ENCODE results near the gene SH3PXD2B. TPM values are rescaled to one million over a fixed set of nuclear protein-coding genes. Genes with fewer than 3 reads are reported as not detected.

SH3PXD2B gene
- total RNA-seq, 1 experiment from 2014 or later = 27.5 TPM

DNA sequence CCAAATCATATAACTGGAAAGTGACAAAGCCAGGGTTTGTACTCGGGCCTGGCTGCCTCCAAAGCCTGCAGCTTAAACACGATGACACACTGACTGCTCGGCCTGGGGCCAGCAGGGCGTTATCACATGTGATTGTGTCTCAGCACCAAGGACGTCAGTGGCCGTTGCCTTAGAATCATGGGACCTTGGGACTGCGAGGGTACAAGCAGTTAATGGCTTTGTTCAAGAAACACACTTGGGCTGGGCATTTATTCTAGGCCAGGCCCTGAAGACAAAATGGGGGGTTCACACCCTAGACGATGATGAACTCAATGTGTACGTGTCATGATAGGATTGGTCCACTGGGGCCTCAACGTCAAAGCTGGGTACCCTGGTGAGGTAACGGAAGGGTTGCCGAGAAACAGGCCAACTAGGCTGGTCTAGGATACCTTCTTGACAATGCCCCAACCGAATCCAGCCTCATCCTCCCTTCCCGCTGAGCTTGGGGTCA, 13.0 kb downstream of the SH3PXD2B start:
- no peaks in the 10 kb centered on the region for H3K9me3 ChIP-seq (ENCODE audit: control insufficient read depth in 1 of 2, insufficient read depth in 1 of 2, low read depth in 1 of 2, low read length in 2 of 2)
- H3K36me3 ChIP-seq (ENCODE audit: control insufficient read depth in 1 of 2, insufficient read depth in 2 of 2, low read length in 2 of 2) = no peaks in the 10 kb centered on the region
- 0 out of 2 replicates have a peak, but pooled peaks cover 8% of the 10 kb centered on the region for H4K20me1 ChIP-seq (ENCODE audit: insufficient read depth)
- H3K4me2 ChIP-seq (ENCODE audit: low read length) = no peak overlapping the region
- H3K4me1 ChIP-seq (ENCODE audit: control insufficient read depth in 1 of 2, insufficient read depth in 2 of 2, low read length in 2 of 2) = peaks cover 19 to 24% of the 10 kb centered on the region in 2 experiments
- no peaks in the 10 kb centered on the region for H3K27me3 ChIP-seq (ENCODE audit: insufficient read depth, low read length)
- DNase-seq (ENCODE audit: low read depth, low spot score) = no peak
- ChIA-PET RAD21 (ENCODE audit: low non-redundant PET in 1 of 2, low total read pairs in 2 of 2, uncharacterized antibody in 2 of 2, unreplicated experiment in 2 of 2) (no interaction called here), CTCF (interaction anchor here (0.9 to 1.1 kb wide), 2 partner anchors 10 to 11 kb away, joined by 3 read pairs; no protein-coding TSS in a partner anchor), POLR2A (no interaction called here)
- no peak overlapping the region for H3K4me3 ChIP-seq (replicated peaks in 1 of 2; ENCODE audit: low read depth in 1 of 2, low read length in 2 of 2)
- TF ChIP-seq EZH2phosphoT487 (IDR thresholded peaks at IDR 0.05; ENCODE audit: borderline replicate concordance) = no peak
- TF ChIP-seq ELF1 (IDR thresholded peaks at IDR 0.05; ENCODE audit: borderline replicate concordance, low read depth) = no peak
- no peak for TF ChIP-seq RAD21 (IDR thresholded peaks at IDR 0.05; ENCODE audit: low read depth)
- TF ChIP-seq ATF3 (IDR thresholded peaks at IDR 0.05) = no peak
- no peak for TF ChIP-seq POLR2A (IDR thresholded peaks at IDR 0.05; ENCODE audit: borderline replicate concordance, extremely low read depth, insufficient read depth, insufficient read length)
- TF ChIP-seq ZBTB33 (IDR thresholded peaks at IDR 0.05; ENCODE audit: extremely low read depth, insufficient replicate concordance, low read length) = no peak
- TF ChIP-seq SRF (IDR thresholded peaks at IDR 0.05; ENCODE audit: low read depth) = no peak
- TF ChIP-seq EZH2 (IDR thresholded peaks at IDR 0.05) = no peak
- TF ChIP-seq EGR1 (IDR thresholded peaks at IDR 0.05; ENCODE audit: low read depth) = no peak
- no peak for TF ChIP-seq SP1 (IDR thresholded peaks at IDR 0.05; ENCODE audit: low read depth)
- TF ChIP-seq FOSL1 (IDR thresholded peaks at IDR 0.05; ENCODE audit: low read depth) = no peak
- TF ChIP-seq REST (IDR thresholded peaks at IDR 0.05; ENCODE audit: low read depth) = no peak
- TF ChIP-seq POLR2AphosphoS5 (IDR thresholded peaks at IDR 0.05; ENCODE audit: low read depth, low read length) = no peak
- no peak for TF ChIP-seq CBX3 (IDR thresholded peaks at IDR 0.05; ENCODE audit: low read depth)
- H2AFZ ChIP-seq (ENCODE audit: low read depth, low read length, poor library complexity, severe bottlenecking) = no peak overlapping the region
- H3K79me2 ChIP-seq (ENCODE audit: insufficient read depth, low read length) = peaks cover 23% of the 10 kb centered on the region; the same call in 1 of the 2 replicates
- ATAC-seq = no peak
- intact Hi-C loops (cut with micrococcal nuclease) = no loop called here
- no peak overlapping the region for H3K9ac ChIP-seq (ENCODE audit: low read length)
- no peak overlapping the region for H3K27ac ChIP-seq (ENCODE audit: low read depth, low read length)
- BruUV-seq (replicated peaks) = no TSS peak
- H3K9me2 ChIP-seq (ENCODE audit: insufficient read depth) = no peaks in the 10 kb centered on the region

All from HCT116 (cell line).